ENCODE measurements around the gene MIF.

- TF ChIP-seq POLR2A (IDR thresholded peaks at IDR 0.05; ENCODE audit: low read depth, low read length) (no peak), CTCF (IDR thresholded peaks at IDR 0.05; ENCODE audit: extremely low read depth in 1 of 2, insufficient read depth in 1 of 2, low read depth in 1 of 2, low read length in 2 of 2) (no peak), EZH2 (IDR thresholded peaks at IDR 0.05; ENCODE audit: borderline replicate concordance, low read depth, low read length, severe bottlenecking) (no peak), GATA2 (IDR thresholded peaks at IDR 0.05; ENCODE audit: insufficient read depth, insufficient read length, low read depth, low read length) (no peak), MAX (IDR thresholded peaks at IDR 0.05; ENCODE audit: insufficient read depth, insufficient read length) (no peak)
Measured at GRCh38 chr22:23908587-23909205, 14.5 kb downstream of the MIF start.
